Stimulated activated CD4-positive, alpha-beta T cell treated with anti-CD3 and anti-CD28 coated beads, Interleukin-4, amount 100 ng/mL, for 24 hours (primary cell): ENCODE results near the gene COL4A6.

Experiments used
- DNase-seq: peaks from one replicate; pipeline ENCODE4 v3.0.0-alpha.2; 2020

The COL4A6 gene

GRCh38 chrX:108134724-108135123, 303.5 kb downstream of the COL4A6 start:
- no peak for DNase-seq

- no peak for DNase-seq
Observed at GRCh38 chrX:108132876-108133275, 305.3 kb downstream of the COL4A6 start.

GRCh38 chrX:108132034-108132433, 306.2 kb downstream of the COL4A6 start:
- DNase-seq, result no peak

GRCh38 chrX:108131471-108131870, 306.8 kb downstream of the COL4A6 start:
- DNase-seq, result no peak

- no peak for DNase-seq
Observed at GRCh38 chrX:108130889-108131288, 307.3 kb downstream of the COL4A6 start.

GRCh38 chrX:108127152-108127551, 311.1 kb downstream of the COL4A6 start:
- no peak for DNase-seq

- DNase-seq, result no peak
Observed at GRCh38 chrX:108126661-108127060, 311.6 kb downstream of the COL4A6 start.

- DNase-seq, result no peak
Observed at GRCh38 chrX:108123591-108124366, 314.4 kb downstream of the COL4A6 start.

GRCh38 chrX:108122748-108123147, 315.5 kb downstream of the COL4A6 start:
- DNase-seq, result no peak

- DNase-seq, result no peak
Observed at GRCh38 chrX:108121291-108121690, 316.9 kb downstream of the COL4A6 start.

GRCh38 chrX:108117988-108118387, 320.2 kb downstream of the COL4A6 start:
- DNase-seq, result no peak

- DNase-seq, result no peak
Observed at GRCh38 chrX:108114541-108114940, 323.7 kb downstream of the COL4A6 start.
